Neural progenitor cell (in vitro differentiated cells): Measurements from ENCODE around the gene DISP3.

ENCODE experiments used
- EZH2 ChIP-seq: fragments of 200-600 bp; sonication (generic); IDR thresholded peaks from 2 replicates; pipeline ENCODE4 v1.6.1; 2017; ENCODE audit warnings: antibody characterized with exemption, mild to moderate bottlenecking, moderate library complexity
- EZH2phosphoT487 ChIP-seq: fragments of 200-600 bp; sonication (generic); IDR thresholded peaks from 2 replicates; pipeline ENCODE4 v1.6.1; 2017; ENCODE audit warnings: antibody characterized with exemption
- TF ChIP-seq, protein P1 (sequence below): fragments of 200-600 bp; sonication (generic); IDR thresholded peaks from 2 replicates; pipeline ENCODE4 v1.5.1; 2017; ENCODE audit warnings: antibody characterized with exemption, mild to moderate bottlenecking

DNA sequence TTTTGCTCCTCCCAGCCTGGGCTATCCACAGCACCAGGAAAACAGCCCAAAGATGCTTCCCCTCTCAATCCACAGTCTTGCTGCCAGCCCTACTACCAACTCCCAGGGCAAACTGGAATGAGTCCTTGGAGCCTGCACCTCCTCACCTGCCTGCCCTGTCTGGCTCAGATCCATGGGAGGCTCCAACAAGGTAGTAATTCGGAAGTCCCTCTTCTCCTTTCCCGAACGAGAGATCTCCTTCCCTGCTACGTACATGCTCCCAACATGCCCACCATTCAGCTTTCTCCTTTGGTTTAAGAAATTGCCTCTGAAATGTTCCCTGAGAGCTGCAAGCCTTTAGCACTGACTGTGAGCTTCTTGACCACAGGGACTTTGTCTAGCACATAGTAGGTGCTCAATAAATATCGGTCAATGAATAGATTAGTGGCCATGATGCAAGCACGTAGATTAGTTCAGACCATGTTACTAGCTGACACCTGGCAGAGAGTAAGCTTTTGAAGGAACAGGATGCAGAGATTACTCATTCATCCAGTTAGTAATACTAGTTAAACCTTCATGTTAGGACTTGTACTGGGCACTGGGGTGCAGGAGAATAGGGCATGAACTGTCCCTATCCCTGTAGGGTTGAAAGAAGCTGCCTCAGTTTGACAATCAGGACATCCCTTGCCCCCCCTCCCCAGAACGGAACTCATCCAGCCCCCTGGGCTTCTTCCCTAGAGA lies 80.1 kb downstream of the DISP3 start:
- TF ChIP-seq, protein P1, sequence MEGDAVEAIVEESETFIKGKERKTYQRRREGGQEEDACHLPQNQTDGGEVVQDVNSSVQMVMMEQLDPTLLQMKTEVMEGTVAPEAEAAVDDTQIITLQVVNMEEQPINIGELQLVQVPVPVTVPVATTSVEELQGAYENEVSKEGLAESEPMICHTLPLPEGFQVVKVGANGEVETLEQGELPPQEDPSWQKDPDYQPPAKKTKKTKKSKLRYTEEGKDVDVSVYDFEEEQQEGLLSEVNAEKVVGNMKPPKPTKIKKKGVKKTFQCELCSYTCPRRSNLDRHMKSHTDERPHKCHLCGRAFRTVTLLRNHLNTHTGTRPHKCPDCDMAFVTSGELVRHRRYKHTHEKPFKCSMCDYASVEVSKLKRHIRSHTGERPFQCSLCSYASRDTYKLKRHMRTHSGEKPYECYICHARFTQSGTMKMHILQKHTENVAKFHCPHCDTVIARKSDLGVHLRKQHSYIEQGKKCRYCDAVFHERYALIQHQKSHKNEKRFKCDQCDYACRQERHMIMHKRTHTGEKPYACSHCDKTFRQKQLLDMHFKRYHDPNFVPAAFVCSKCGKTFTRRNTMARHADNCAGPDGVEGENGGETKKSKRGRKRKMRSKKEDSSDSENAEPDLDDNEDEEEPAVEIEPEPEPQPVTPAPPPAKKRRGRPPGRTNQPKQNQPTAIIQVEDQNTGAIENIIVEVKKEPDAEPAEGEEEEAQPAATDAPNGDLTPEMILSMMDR, result no peak
- TF ChIP-seq EZH2, result no peak
- no peak for TF ChIP-seq EZH2phosphoT487
